NCI-H748 (cell line): ENCODE data around the gene ZBTB37.
"Not testable (repeated sequence)": the region's sequence is repeated elsewhere in the genome, so short reads cannot be mapped to it uniquely, and the experiment has no call there.

ENCODE experiments used
- DNase-seq: peaks from one replicate; lab custom pipeline; 2025; ENCODE audit not compliant: unreplicated experiment; lab: John Stamatoyannopoulos, UW

ZBTB37 gene

GRCh38 chr1:173864179-173864867, 3.9 kb upstream of the ZBTB37 start:
- DNase-seq: no peak

- no peak for DNase-seq
These were observed 2.6 kb upstream of the ZBTB37 start for GRCh38 chr1:173865468-173866164.

GRCh38 chr1:173866413-173867115, 1.6 kb upstream of the ZBTB37 start:
- no peak for DNase-seq

GRCh38 chr1:173867141-173867752, 933 bp upstream of the ZBTB37 start:
- DNase-seq: peak; percentile 74

GRCh38 chr1:173867753-173868265, 371 bp upstream of the ZBTB37 start, which contains the start of gene GAS5:
GAS5 (minus strand) TSS chr1:173867989.
- DNase-seq: peak; percentile 98

GRCh38 chr1:173869021-173869359, 810 bp downstream of the ZBTB37 start:
- DNase-seq: no peak

GRCh38 chr1:173870252-173871075, 2.3 kb downstream of the ZBTB37 start:
- DNase-seq: no peak

- no peak for DNase-seq
These were observed 2.9 kb downstream of the ZBTB37 start for GRCh38 chr1:173871091-173871490.

- no peak for DNase-seq
These were observed 3.3 kb downstream of the ZBTB37 start for GRCh38 chr1:173871500-173871899.

- no peak for DNase-seq
These were observed 8.6 kb downstream of the ZBTB37 start for GRCh38 chr1:173876732-173877131.

GRCh38 chr1:173878251-173878650, 10.1 kb downstream of the ZBTB37 start:
- no peak for DNase-seq

- not testable (repeated sequence) for DNase-seq
These were observed 12.9 kb downstream of the ZBTB37 start for GRCh38 chr1:173881117-173881516.

GRCh38 chr1:173884701-173885100, 16.5 kb downstream of the ZBTB37 start:
- DNase-seq: no peak

- DNase-seq: no peak
These were observed 18.8 kb downstream of the ZBTB37 start for GRCh38 chr1:173886746-173887611.

GRCh38 chr1:173887627-173888026, 19.4 kb downstream of the ZBTB37 start:
- no peak for DNase-seq

- no peak for DNase-seq
These were observed 20.6 kb downstream of the ZBTB37 start for GRCh38 chr1:173888749-173889148.

- DNase-seq: no peak
These were observed 21.7 kb downstream of the ZBTB37 start for GRCh38 chr1:173889885-173890284.

GRCh38 chr1:173893611-173894010, 25.4 kb downstream of the ZBTB37 start:
- DNase-seq: no peak

GRCh38 chr1:173894189-173894588, 26.0 kb downstream of the ZBTB37 start:
- DNase-seq: no peak

GRCh38 chr1:173900427-173900826, 32.2 kb downstream of the ZBTB37 start:
- no peak for DNase-seq
